Glomerular visceral epithelial cell (primary cell): ENCODE results near the gene GNB3.
"Not testable (repeated sequence)": the region's sequence is repeated elsewhere in the genome, so short reads cannot be mapped to it uniquely, and the experiment has no call there.

Source experiments
- DNase-seq: peaks from one replicate; pipeline ENCODE4 v3.0.0-alpha.2; 2016; ENCODE audit errors: extremely low spot score

Gene GNB3

DNA sequence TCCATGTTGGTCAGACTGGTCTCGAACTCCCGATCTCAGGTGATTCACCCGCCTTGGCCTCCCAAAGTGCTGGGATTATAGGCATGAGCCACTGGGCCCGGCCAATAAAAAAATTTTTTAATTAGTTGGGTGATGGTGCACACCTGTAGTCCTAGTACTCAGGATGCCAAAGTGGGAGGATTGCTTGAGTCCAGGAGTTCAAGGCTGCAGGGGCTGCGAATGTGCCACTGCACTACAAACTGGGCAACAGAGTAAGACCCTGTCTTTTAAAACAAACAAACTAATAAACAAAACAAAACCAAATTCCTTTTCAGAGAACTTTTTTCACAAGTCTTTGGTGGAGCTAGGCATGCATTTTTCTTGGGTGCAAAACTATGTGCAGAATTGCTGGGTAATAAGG lies 42.5 kb downstream of the GNB3 start:
- no peak for DNase-seq

DNA sequence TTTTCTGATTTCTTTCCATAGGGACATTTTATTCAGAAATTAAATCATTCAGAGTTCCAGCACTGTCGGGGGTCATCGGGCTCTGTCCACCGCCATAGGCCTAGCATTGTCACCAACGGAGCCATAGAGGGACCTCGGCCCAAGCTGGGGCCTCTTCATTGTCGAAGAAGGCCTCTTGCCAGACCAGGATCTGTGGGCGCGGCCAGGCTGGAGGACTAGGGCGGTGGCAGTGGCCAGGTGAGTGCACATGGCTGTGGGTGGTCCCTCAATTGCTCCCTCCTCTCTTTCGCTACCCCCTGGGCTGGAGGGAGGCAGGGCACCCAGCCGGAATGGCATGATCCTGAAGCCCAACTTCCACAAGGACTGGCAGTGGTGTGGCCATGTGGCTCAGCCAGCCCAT lies 43.0 kb downstream of the GNB3 start:
- DNase-seq, result no peak

DNA sequence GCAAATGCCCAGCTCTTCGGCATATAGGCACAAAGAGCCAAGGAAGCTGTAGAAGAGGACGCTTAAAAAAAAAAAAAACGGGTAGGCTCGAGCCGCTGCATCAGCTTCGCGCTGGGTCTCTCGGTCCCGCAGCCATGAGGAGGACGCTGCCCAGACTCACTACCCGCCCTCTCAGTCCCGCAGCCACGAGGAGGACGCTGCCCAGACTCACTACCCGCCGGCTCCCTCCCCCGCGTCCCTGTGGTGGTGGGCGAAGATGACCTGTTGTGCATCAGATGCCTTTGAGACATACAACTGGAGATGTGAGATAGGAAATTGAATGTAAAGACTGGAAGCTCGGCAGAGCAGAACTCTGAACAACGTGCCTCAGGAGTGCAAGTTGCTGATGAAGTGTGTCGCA lies 43.8 kb downstream of the GNB3 start:
- no peak for DNase-seq

DNA sequence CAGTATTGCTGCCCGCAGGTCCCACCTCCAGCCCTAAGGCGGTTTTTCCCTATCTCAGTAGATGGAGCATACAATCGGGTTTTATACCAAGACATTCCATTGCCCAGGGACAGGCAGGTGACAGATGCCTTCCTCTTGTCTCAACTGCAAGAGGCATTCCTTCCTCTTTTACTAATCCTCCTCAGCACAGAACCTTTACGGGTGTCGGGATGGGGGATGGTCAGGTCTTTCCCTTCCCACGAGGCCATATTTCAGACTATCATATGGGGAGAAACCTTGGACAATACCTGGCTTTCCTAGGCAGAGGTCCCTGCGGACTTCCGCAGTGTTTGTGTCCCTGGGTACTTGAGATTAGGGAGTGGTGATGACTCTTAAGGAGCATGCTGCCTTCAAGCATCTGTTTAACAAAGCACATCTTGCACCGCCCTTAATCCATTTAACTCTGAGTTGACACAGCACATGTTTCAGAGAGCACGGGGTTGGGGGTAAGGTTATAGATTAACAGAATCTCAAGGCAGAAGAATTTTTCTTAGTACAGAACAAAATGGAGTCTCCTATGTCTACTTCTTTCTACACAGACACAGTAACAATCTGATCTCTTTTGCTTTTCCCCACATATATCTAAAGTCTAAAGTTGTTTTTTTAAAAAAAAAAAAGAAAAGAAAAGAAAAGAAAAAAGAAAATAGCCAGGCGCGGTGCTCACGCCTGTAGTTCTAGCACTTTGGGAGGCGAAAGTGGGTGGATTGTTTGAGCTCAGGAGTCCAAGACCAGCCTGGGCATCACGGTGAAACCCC lies 45.7 kb downstream of the GNB3 start:
- not testable (repeated sequence) for DNase-seq

DNA sequence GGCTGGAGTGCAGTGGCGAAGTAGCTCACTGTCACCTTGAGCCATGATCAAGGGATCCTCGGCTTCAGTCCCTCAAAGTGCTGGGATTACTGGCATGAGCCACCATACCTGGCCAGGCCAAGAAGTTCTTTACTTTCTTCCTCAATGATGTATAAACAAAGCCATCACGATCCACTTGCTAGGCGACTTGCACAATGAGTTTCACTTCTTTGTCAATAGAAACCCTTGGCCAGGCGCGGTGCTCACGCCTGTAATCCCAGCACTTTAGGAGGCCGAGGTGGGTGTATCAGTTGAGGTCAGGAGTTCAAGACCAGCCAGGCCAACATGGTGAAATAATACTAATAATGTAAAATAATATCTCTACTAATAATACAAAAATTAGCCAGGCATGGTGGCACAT lies 46.7 kb downstream of the GNB3 start:
- no peak for DNase-seq

DNA sequence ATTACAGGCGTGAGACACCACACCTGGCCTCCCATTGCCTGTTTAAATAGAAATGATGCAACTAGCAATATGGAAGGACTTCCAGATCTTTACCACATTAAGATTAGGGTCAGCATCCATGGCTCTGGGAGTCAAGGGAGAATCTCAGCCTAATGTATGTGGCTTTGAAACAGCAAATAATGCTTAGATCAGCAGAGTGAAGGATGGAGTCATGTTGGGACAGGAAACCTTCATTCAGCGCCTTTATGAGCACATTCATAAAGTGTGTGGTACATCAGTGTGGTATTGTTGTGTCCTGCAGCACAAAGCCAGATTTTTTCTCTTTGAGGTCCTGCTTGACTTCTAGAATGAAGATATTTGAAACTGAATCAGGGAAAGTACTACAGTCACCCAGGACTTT lies 47.6 kb downstream of the GNB3 start:
- DNase-seq, result no peak

DNA sequence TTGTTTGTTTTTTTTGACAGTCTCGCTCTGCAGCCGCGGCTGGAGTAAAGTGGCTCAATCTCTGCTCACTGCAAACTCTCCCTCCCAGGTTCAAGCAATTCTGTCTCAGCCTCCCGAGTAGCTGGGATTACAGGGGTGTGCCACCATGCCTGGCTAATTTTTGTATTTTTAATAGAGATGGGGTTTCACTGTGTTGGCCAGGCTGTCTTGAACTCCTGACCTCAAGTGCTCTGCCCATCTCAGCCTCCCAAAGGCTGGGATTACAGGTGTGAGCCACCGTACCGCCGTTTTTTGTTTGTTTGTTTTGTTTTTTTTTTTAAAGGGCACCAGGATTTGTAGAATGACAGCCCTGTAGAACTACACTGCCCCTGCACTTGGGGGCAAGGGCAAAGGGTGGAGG lies 48.1 kb downstream of the GNB3 start:
- DNase-seq, result not testable (repeated sequence)

DNA sequence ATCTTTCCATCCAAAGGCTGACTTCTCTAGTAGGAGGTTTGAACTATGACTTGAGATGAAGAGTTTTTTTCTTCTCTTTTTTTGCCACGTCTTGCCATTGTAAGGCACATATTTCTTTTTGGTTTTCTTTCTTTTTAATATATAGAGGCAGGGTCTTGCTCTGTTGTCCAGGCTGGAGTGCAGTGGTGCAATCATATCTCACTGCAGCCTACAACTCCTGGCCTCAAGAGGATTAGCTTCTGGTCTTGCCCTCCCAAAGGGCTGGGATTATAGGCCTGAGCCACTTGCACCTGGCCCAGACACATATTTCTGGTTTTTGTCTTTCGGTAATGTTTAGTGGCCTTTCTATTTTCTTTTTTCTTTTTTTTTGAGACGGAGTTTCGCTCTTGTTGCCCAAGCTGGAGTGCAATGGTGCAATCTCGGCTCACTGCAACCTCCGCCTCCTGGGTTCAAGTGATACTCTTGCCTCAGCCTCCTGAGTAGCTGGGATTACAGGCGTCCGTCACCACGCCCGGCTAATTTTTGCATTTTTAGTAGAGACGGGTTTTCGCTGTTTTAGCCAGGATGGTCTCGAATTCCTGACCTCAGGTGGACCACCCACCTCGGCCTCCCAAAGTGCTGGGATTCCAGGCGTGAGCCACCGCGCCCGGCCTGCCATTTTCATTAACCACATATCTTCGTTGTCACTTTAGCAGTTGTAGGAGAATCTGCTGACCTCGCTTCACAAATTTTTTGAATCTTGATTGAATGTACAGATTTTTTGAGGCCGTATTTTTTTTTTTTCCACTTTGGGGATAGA lies 49.2 kb downstream of the GNB3 start:
- DNase-seq, result not testable (repeated sequence)

DNA sequence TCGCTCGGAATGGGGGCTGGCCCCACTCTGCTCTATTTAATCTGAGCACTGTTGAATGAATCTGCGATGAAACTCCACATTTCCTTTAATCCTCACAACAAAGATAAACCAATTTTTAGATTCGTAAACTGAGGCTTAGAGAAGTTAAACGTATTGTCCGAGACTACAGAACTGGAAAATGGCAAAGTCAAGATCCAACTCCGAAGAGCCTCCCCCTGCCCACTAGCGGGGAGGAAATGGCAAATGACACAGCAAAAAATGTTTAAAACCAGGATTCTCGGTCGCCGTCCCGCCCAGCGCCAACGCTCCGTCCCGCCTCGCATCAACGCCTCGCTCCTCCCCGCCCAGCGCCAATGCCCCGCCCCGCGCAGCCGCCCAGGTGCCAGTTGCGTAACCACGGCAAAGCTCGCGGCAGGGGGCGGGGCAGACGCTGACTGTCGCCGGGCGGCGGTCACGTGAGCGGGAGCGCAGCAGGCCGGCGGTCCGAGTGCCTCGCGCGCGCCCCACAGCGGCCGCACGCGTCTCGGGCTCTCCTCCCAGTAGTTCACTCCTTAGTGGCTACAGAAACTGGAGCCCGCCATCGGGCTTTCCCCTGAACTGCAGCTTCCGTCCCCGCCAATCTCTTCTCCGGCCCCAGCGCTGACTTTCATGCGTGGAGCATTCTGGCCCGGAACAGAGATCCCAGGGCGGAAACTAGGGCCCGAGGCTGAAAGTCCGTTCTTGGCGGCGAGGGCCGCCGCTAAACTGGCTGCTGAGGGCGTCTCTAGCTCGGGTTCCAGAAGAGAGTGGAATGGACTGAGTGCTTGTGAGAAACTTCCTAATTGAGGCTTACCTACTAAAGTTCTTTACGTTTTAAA lies 50.3 kb downstream of the GNB3 start:
- peak; percentile 97 for DNase-seq

DNA sequence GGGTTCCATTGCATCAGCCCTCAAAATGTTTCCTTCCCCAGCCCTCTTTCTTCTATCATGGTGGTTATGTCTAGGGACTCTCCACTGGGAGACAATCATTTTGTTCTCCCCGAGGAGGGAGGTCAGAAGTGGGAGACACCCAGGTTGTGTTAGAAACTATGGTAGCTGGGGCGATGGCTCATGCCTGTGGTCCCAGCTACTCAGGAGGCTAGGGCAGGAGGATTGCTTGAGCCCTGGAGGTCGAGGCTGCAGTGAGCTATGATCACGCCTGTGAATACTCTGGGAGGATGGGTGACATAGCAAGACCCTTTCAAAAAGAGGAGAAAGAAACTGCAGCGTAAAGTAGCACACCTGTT lies 50.9 kb downstream of the GNB3 start:
- no peak for DNase-seq

DNA sequence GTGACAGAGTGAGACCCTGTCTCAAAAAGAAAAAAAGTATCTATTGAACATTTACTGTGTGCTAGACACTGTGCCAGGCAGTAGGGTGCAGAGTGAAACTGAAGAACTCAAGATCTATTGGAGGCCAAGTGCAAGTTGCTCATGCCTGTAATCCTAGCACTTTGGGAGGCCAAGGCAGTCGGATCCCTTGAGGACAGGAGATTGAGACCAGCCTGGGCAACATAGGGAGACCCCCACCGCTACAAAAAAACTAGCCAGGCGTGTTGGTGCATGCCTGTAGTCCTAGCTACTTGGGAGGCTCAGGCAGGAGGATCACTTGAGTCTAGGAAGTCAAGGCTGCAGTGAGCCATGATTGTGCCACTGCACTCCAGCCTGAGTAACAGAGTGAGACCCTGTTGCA lies 52.0 kb downstream of the GNB3 start:
- not testable (repeated sequence) for DNase-seq

DNA sequence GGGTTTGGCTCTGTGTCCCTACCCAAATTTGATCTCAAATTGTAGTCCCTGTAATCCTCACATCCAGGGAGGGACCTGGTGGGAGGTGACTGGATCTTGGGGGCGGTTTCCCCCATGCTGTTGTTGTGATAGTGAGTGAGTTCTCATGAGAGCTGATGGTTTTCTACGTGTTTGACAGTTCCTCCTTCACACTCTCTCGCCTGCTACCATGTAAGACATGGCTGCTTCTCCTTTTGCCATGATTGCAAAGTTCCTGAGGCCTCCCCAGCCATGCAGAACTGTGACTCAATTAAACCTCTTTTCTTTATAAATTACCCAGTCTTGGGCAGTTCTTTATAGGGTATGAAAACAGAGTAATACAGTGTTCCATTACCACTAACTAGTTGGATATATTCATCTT lies 53.6 kb downstream of the GNB3 start:
- no peak for DNase-seq
